A673 (cell line): ENCODE measurements around the gene ATG4C. TPM values are rescaled to one million over a fixed set of nuclear protein-coding genes. Genes with fewer than 3 reads are reported as not detected.

Experiments
- BruUV-seq: library from RNA; stranded (reverse); fragments of 400-500 nt; replicated peaks from 2 replicates; lab custom pipeline; 2021; lab: Mats Ljungman, UMichigan
- CTCF ChIA-PET: fragments of 300-600 bp; sonication (Branson Sonifier 250); formaldehyde crosslinking; loops from one replicate; lab custom pipeline; 2022; ENCODE audit warnings: antibody characterized with exemption; lab: Charles Lee
- POLR2A ChIA-PET: fragments of 300-600 bp; sonication (Branson Sonifier 250); formaldehyde crosslinking; loops from one replicate; lab custom pipeline; 2022; ENCODE audit warnings: antibody characterized with exemption; ENCODE audit not compliant: low non-redundant PET; lab: Charles Lee
- DNase-seq: peaks from one replicate; pipeline ENCODE4 v3.0.0-alpha.2; 2015; ENCODE audit warnings: low spot score
- H3K27ac ChIP-seq: fragments of 200-600 bp; sonication (generic); 2 replicates; pipeline ENCODE4 v1.5.1; 2016; ENCODE audit warnings: mixed run types, low read depth, mild to moderate bottlenecking, mixed read lengths, antibody characterized with exemption, low read length; ENCODE audit not compliant: poor library complexity, severe bottlenecking
- H3K27me3 ChIP-seq: fragments of 200-600 bp; sonication (generic); replicated peaks from 2 replicates; pipeline ENCODE4 v1.6.1; 2017; ENCODE audit warnings: mixed run types, low read depth, mild to moderate bottlenecking, mixed read lengths, antibody characterized with exemption, low read length; ENCODE audit not compliant: insufficient read depth, poor library complexity
- H3K36me3 ChIP-seq: fragments of 200-600 bp; sonication (generic); 2 replicates; pipeline ENCODE4 v1.6.1; 2016; ENCODE audit warnings: mixed run types, mild to moderate bottlenecking, mixed read lengths, antibody characterized with exemption, low read length; ENCODE audit not compliant: insufficient read depth, poor library complexity, severe bottlenecking
- H3K4me1 ChIP-seq: fragments of 200-600 bp; sonication (generic); 2 replicates; pipeline ENCODE4 v1.6.1; 2017; ENCODE audit warnings: mixed run types, mild to moderate bottlenecking, mixed read lengths, antibody characterized with exemption, low read length; ENCODE audit not compliant: insufficient read depth, poor library complexity, severe bottlenecking
- H3K4me3 ChIP-seq: fragments of 200-600 bp; sonication (generic); 2 replicates; pipeline ENCODE4 v1.5.1; 2016; ENCODE audit warnings: low read depth, mixed run types, mild to moderate bottlenecking, mixed read lengths, low read length; ENCODE audit not compliant: poor library complexity, severe bottlenecking
- H3K9me3 ChIP-seq: fragments of 200-600 bp; sonication (generic); 2 replicates; pipeline ENCODE4 v1.6.1; 2016; ENCODE audit warnings: mixed run types, low read depth, mild to moderate bottlenecking, mixed read lengths, antibody characterized with exemption, low read length; ENCODE audit not compliant: poor library complexity, severe bottlenecking
- CTCF ChIP-seq: fragments of 300-800, 200-600 bp; sonication (generic); conservative IDR thresholded peaks from 2 replicates; pipeline ENCODE4 v1.5.1; 2017; ENCODE audit warnings: low read depth, mild to moderate bottlenecking, antibody characterized with exemption, low read length, moderate library complexity, mixed read lengths
- EZH2 ChIP-seq: fragments of 200-600 bp; sonication (generic); IDR thresholded peaks from 2 replicates; pipeline ENCODE4 v1.6.1; 2017; ENCODE audit warnings: borderline replicate concordance, low read depth, mild to moderate bottlenecking, mixed read lengths, antibody characterized with exemption, low read length; ENCODE audit not compliant: poor library complexity, severe bottlenecking
- intact Hi-C: fragments of 100-400 bp; cut with micrococcal nuclease; formaldehyde crosslinking; loops from one replicate; pipeline ENCODE4 v1.10.0; 2022; ENCODE audit not compliant: unreplicated experiment
- total RNA-seq: library from RNA; stranded (reverse); gene quantifications from 2 replicates; pipeline ENCODE4 v1.2.3, GENCODE V29; 2021

The ATG4C gene
- total RNA-seq, 1 experiment from 2014 or later = 14.4 TPM

GRCh38 chr1:62809788-62810187 is 25.9 kb downstream of the ATG4C start:
- Histone ChIP-seq H3K27me3 (no peaks in the 10 kb centered on the region), H3K9me3 (no peaks in the 10 kb centered on the region), H3K36me3 (peaks cover 4% of the 10 kb centered on the region), H3K27ac (no peak overlapping the region), H3K4me1 (no peaks in the 10 kb centered on the region), H3K4me3 (no peak overlapping the region)
- POLR2A ChIA-PET = no interaction called here
- no TSS peak for BruUV-seq
- CTCF ChIA-PET = no interaction called here
- no peak for DNase-seq
- intact Hi-C loops = no loop called here
- no peak for TF ChIP-seq EZH2
- no peak for TF ChIP-seq CTCF

- DNase-seq = no peak
- TF ChIP-seq CTCF = no peak
- no peak for TF ChIP-seq EZH2
- Histone ChIP-seq H3K36me3 (peaks cover 4% of the 10 kb centered on the region), H3K27ac (no peak overlapping the region), H3K9me3 (no peaks in the 10 kb centered on the region), H3K4me3 (no peak overlapping the region), H3K27me3 (no peaks in the 10 kb centered on the region), H3K4me1 (no peaks in the 10 kb centered on the region)
- intact Hi-C loops = no loop called here
- ChIA-PET CTCF (no interaction called here), POLR2A (no interaction called here)
- no TSS peak for BruUV-seq
Observed at GRCh38 chr1:62810420-62811274, 26.7 kb downstream of the ATG4C start.

- CTCF ChIA-PET = no interaction called here
- Histone ChIP-seq H3K36me3 (no peaks in the 10 kb centered on the region), H3K27ac (no peak overlapping the region), H3K9me3 (no peaks in the 10 kb centered on the region), H3K4me1 (no peaks in the 10 kb centered on the region), H3K27me3 (no peaks in the 10 kb centered on the region), H3K4me3 (no peak overlapping the region)
- DNase-seq = no peak
- no peak for TF ChIP-seq CTCF
- intact Hi-C loops = no loop called here
- POLR2A ChIA-PET = no interaction called here
- BruUV-seq = no TSS peak
Observed at GRCh38 chr1:62823556-62823955, 39.6 kb downstream of the ATG4C start.
